H9 (cell line): ENCODE measurements around the gene SCRN3. TPM values are rescaled to one million over a fixed set of nuclear protein-coding genes. Genes with fewer than 3 reads are reported as not detected.

Experiments
- DNase-seq: peaks from one replicate; pipeline ENCODE4 v3.0.0-alpha.2; 2017
- H2AFZ ChIP-seq: one replicate; pipeline ENCODE4 v1.6.1; 2013; ENCODE audit warnings: mild to moderate bottlenecking, low read length, control low read depth, moderate library complexity
- H2AK5ac ChIP-seq: 2 replicates; pipeline ENCODE4 v1.6.1; 2013; ENCODE audit warnings: low read length, control low read depth, mixed read lengths; ENCODE audit not compliant: insufficient read length
- H2BK120ac ChIP-seq: one replicate; pipeline ENCODE4 v1.6.1; 2013; ENCODE audit warnings: low read depth, mild to moderate bottlenecking, low read length, control low read depth, inconsistent platforms; ENCODE audit not compliant: poor library complexity, severe bottlenecking
- H2BK12ac ChIP-seq: 2 replicates; pipeline ENCODE4 v1.6.1; 2013; ENCODE audit warnings: low read length, control low read depth, mixed read lengths, low read depth; ENCODE audit not compliant: insufficient read length
- H2BK15ac ChIP-seq: 2 replicates; pipeline ENCODE4 v1.6.1; 2013; ENCODE audit warnings: low read depth, low read length, control low read depth
- H2BK20ac ChIP-seq: one replicate; pipeline ENCODE4 v1.6.1; 2013; ENCODE audit warnings: low read depth, mild to moderate bottlenecking, low read length, control low read depth, inconsistent platforms; ENCODE audit not compliant: poor library complexity, severe bottlenecking
- H2BK5ac ChIP-seq: 2 replicates; pipeline ENCODE4 v1.6.1; 2013; ENCODE audit warnings: low read length, control low read depth, mixed read lengths; ENCODE audit not compliant: insufficient read length
- H3K14ac ChIP-seq: 2 replicates; pipeline ENCODE4 v1.6.1; 2013; ENCODE audit warnings: low read length, control low read depth; ENCODE audit not compliant: insufficient read depth
- H3K18ac ChIP-seq: 2 replicates; pipeline ENCODE4 v1.6.1; 2013; ENCODE audit warnings: low read depth, mild to moderate bottlenecking, mixed read lengths, low read length, control low read depth; ENCODE audit not compliant: insufficient read length
- H3K23ac ChIP-seq: 2 replicates; pipeline ENCODE4 v1.6.1; 2013; ENCODE audit warnings: low read length, control low read depth, mixed read lengths, low read depth; ENCODE audit not compliant: insufficient read length
- H3K23me2 ChIP-seq: 2 replicates; pipeline ENCODE4 v1.6.1; 2013; ENCODE audit warnings: low read depth, mild to moderate bottlenecking, mixed read lengths, low read length, control low read depth; ENCODE audit not compliant: insufficient read length, poor library complexity, severe bottlenecking
- H3K27ac ChIP-seq: 2 replicates; pipeline ENCODE4 v1.5.1; 2013; ENCODE audit warnings: low read length, control low read depth, mixed read lengths, low read depth; ENCODE audit not compliant: insufficient read length
- H3K27me3 ChIP-seq: 2 replicates; pipeline ENCODE4 v1.6.1; 2013; ENCODE audit warnings: low read length, control low read depth, inconsistent platforms; ENCODE audit not compliant: insufficient read depth
- H3K4ac ChIP-seq: 2 replicates; pipeline ENCODE4 v1.6.1; 2013; ENCODE audit warnings: low read depth, mild to moderate bottlenecking, control low read depth, inconsistent platforms, low read length, moderate library complexity
- H3K4me1 ChIP-seq: 2 replicates; pipeline ENCODE4 v1.6.1; 2013; ENCODE audit warnings: low read length, control low read depth, inconsistent platforms; ENCODE audit not compliant: insufficient read depth
- H3K4me2 ChIP-seq: 2 replicates; pipeline ENCODE4 v1.6.1; 2013; ENCODE audit warnings: low read length, control low read depth, mixed read lengths; ENCODE audit not compliant: insufficient read length, insufficient read depth
- H3K56ac ChIP-seq: 2 replicates; pipeline ENCODE4 v1.6.1; 2013; ENCODE audit warnings: low read depth, mild to moderate bottlenecking, mixed read lengths, low read length, control low read depth; ENCODE audit not compliant: insufficient read length
- H3K79me1 ChIP-seq: 2 replicates; pipeline ENCODE4 v1.6.1; 2013; ENCODE audit warnings: low read depth, mild to moderate bottlenecking, moderate library complexity, low read length, control low read depth, inconsistent platforms; ENCODE audit not compliant: insufficient read depth, poor library complexity, severe bottlenecking
- H3K79me2 ChIP-seq: 2 replicates; pipeline ENCODE4 v1.6.1; 2013; ENCODE audit warnings: low read length, control low read depth, inconsistent platforms; ENCODE audit not compliant: insufficient read depth
- H3K9ac ChIP-seq: 2 replicates; pipeline ENCODE4 v1.6.1; 2013; ENCODE audit warnings: low read length, control low read depth, mixed read lengths; ENCODE audit not compliant: insufficient read length; ENCODE audit errors: extremely low read depth
- H3K9me3 ChIP-seq: one replicate; pipeline ENCODE4 v1.6.1; 2013; ENCODE audit warnings: low read depth, low read length, inconsistent platforms; ENCODE audit not compliant: control insufficient read depth
- H3T11ph ChIP-seq: one replicate; pipeline ENCODE4 v1.6.1; 2013; ENCODE audit warnings: mild to moderate bottlenecking, low read length, control low read depth, inconsistent platforms
- H4K20me1 ChIP-seq: one replicate; pipeline ENCODE4 v1.6.1; 2013; ENCODE audit not compliant: control insufficient read depth, insufficient read length, insufficient read depth
- H4K5ac ChIP-seq: 2 replicates; pipeline ENCODE4 v1.6.1; 2013; ENCODE audit warnings: low read depth, mild to moderate bottlenecking, mixed read lengths, low read length, control low read depth; ENCODE audit not compliant: insufficient read length
- H4K8ac ChIP-seq: replicated peaks from 2 replicates; pipeline ENCODE4 v1.6.1; 2013; ENCODE audit warnings: low read length, control low read depth, mixed read lengths, low read depth; ENCODE audit not compliant: insufficient read length
- H4K91ac ChIP-seq: 2 replicates; pipeline ENCODE4 v1.6.1; 2013; ENCODE audit warnings: low read depth, mild to moderate bottlenecking, moderate library complexity, mixed read lengths, low read length, control low read depth; ENCODE audit not compliant: insufficient read length
- H3K27ac Mint-ChIP-seq, 3 experiments: 2 replicates in 2 of 3; 3 replicates in 1 of 3; pipeline ENCODE4 v1.8.0; 2020 to 2021; ENCODE audit warnings: mixed read lengths in 3 of 3, mild to moderate bottlenecking in 1 of 3, moderate library complexity in 1 of 3
- H3K27me3 Mint-ChIP-seq: 2 replicates; pipeline ENCODE4 v1.8.0; 2021; ENCODE audit warnings: low read depth, mild to moderate bottlenecking, moderate library complexity, mixed read lengths
- H3K36me3 Mint-ChIP-seq, 3 experiments: 2 replicates in 2 of 3; 3 replicates in 1 of 3; pipeline ENCODE4 v1.8.0; 2020 to 2021; ENCODE audit warnings: low read depth in 3 of 3, mixed read lengths in 3 of 3; ENCODE audit not compliant: insufficient read depth in 1 of 3
- H3K4me1 Mint-ChIP-seq, 2 experiments: 2 replicates each; pipeline ENCODE4 v1.8.0; 2020; ENCODE audit warnings: mixed read lengths in 2 of 2
- H3K4me3 Mint-ChIP-seq, 2 experiments: 2 replicates in 1 of 2; 3 replicates in 1 of 2; pipeline ENCODE4 v1.8.0; 2020 to 2021; ENCODE audit warnings: mild to moderate bottlenecking in 2 of 2, mixed read lengths in 2 of 2, moderate library complexity in 1 of 2
- H3K9me3 Mint-ChIP-seq, 2 experiments: 2 replicates in 1 of 2; 3 replicates in 1 of 2; pipeline ENCODE4 v1.8.0; 2020; ENCODE audit warnings: mild to moderate bottlenecking in 2 of 2, mixed read lengths in 2 of 2, moderate library complexity in 1 of 2
- CTCF ChIP-seq: fragments of 200-600 bp; sonication (generic); conservative IDR thresholded peaks from 3 replicates; pipeline ENCODE4 v1.8.0; 2021; ENCODE audit warnings: antibody characterized with exemption, mild to moderate bottlenecking
- WGBS: extraction: QIAGEN DNeasy Blood & Tissue Kit; methylation state at CpG from one replicate; pipeline ENCODE4 v1.1.7; 2013; ENCODE audit warnings: missing lambda C conversion rate, low lambda C conversion rate, mixed read lengths; ENCODE audit not compliant: insufficient read length; ENCODE audit errors: extremely low coverage; 5-methylcytosine and 5-hydroxymethylcytosine counted together
- total RNA-seq: library from RNA; stranded (reverse); gene quantifications from 2 replicates; pipeline ENCODE4 v1.2.1, GENCODE V29; 2021

SCRN3 gene
- total RNA-seq, 1 experiment from 2014 or later, result 8.7 TPM

GRCh38 chr2:174439323-174439722 is 43.8 kb downstream of the SCRN3 start:
- H4K8ac ChIP-seq, result no peak overlapping the region

More at GRCh38 chr2:174439323-174439722, 43.8 kb downstream of the SCRN3 start:
- Mint-ChIP-seq H3K36me3 (no peaks in the 10 kb centered on the region), H3K27ac (no peak overlapping the region), H3K4me1 (peaks cover 8 to 11% of the 10 kb centered on the region in 2 experiments), H3K4me3 (no peak overlapping the region), H3K9me3 (no peaks in the 10 kb centered on the region), H3K27me3 (no peaks in the 10 kb centered on the region)
- no peak overlapping the region for H2AK5ac ChIP-seq
- no peak overlapping the region for H2BK120ac ChIP-seq
- WGBS, result no CpG with 5 or more reads among the region's 2 CpGs
- no peak for DNase-seq
- H3K27me3 ChIP-seq, result no peaks in the 10 kb centered on the region
- no peak overlapping the region for H2BK20ac ChIP-seq
- no peaks in the 10 kb centered on the region for H3K23me2 ChIP-seq
- H3K14ac ChIP-seq, result no peak overlapping the region
- H2BK15ac ChIP-seq, result no peak overlapping the region
- no peak overlapping the region for H2BK5ac ChIP-seq
- no peak overlapping the region for H3K9ac ChIP-seq
- no peak overlapping the region for H2AFZ ChIP-seq
- no peaks in the 10 kb centered on the region for H3K9me3 ChIP-seq
- no peaks in the 10 kb centered on the region for H3K79me2 ChIP-seq
- H3K4ac ChIP-seq, result no peak overlapping the region
- TF ChIP-seq CTCF, result no peak
- no peaks in the 10 kb centered on the region for H4K20me1 ChIP-seq
- H3K79me1 ChIP-seq, result no peaks in the 10 kb centered on the region
- H3K23ac ChIP-seq, result no peak overlapping the region
- H3K4me1 ChIP-seq, result no peaks in the 10 kb centered on the region; the same call in 1 of the 2 replicates
- no peak overlapping the region for H3K27ac ChIP-seq
- H2BK12ac ChIP-seq, result no peak overlapping the region
- no peak overlapping the region for H3T11ph ChIP-seq
- no peak overlapping the region for H3K56ac ChIP-seq
- no peak overlapping the region for H3K4me2 ChIP-seq
- no peak overlapping the region for H4K91ac ChIP-seq
- H4K5ac ChIP-seq, result no peak overlapping the region
- H3K18ac ChIP-seq, result no peak overlapping the region
